Measurements from ENCODE around the gene POLR2M.

POLR2M gene

DNA sequence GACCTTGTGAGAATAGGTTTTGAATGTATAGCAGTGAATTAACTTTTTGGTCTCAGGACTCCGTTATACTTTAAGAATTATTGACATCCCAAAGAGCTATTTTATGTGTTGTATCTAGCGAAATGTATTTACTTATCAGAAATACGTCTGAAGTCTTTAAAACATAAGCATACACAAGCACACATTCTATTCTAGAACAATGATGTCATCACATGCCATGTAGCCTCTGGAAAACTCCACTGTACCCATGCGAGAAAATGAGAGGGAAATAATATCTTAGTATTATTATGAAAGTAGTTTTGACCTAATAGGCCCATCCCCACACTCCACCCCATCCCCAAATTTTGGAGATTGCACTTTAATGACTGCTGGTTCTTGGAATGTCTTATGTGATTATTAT is 1.5 kb downstream of the POLR2M start:
- DNase-seq (ENCODE audit: low spot score in 2 of 2) = no peak
- peak overlapping the region; percentile 86 for H3K27ac Mint-ChIP-seq
- H3K36me3 Mint-ChIP-seq = peaks cover 59% of the 10 kb centered on the region
- H3K4me3 Mint-ChIP-seq = peak overlapping the region; percentile 75
- peaks cover 44% of the 10 kb centered on the region for H3K4me1 Mint-ChIP-seq
- H3K9me3 Mint-ChIP-seq = no peaks in the 10 kb centered on the region
- ATAC-seq = no peak

DNA sequence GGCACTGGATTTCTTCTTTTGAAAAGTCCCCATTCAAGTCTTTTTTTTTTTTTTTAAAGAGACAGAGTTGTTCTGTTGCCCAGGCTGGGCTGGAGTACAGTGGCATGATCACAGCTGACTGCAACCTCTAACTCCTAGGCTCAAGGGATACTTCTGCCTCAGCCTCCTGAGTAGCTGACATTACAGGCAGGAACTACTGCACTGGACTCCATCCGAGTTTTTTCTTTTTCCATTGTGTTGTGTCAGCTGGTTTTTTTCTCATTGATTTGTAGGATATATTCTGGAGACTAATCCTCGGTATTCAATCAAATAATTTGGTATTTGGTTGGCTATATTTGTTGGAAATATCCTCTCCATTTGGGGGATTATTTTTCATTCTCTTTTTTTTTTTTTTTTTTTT is 11.8 kb downstream of the POLR2M start:
- ATAC-seq = no peak
- Mint-ChIP-seq H3K9me3 (peaks cover 3% of the 10 kb centered on the region), H3K4me1 (no peaks in the 10 kb centered on the region), H3K4me3 (no peak overlapping the region), H3K36me3 (peaks cover 71% of the 10 kb centered on the region), H3K27ac (no peak overlapping the region)
- DNase-seq (ENCODE audit: low spot score in 2 of 2) = no peak

DNA sequence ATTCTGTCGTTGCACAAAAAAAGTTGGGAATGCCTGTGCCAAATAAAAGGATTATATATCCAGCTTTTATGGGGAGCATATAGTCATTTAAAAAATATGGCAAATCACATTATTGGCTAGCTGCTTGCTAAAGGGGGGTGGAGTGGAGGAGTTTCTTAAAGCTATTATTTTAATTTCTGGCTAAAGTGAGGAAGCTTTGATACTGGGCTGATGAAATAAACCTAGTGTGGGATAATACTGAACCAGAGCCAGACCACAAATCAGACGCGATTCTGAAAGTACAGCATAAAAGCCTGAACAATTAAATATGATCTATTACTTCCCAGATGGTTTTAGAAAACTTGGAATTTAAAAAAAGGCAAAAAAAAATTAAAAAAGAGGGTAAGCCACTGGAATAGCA is 14.4 kb downstream of the POLR2M start:
- H3K27ac Mint-ChIP-seq = no peak overlapping the region
- ATAC-seq = no peak

DNA sequence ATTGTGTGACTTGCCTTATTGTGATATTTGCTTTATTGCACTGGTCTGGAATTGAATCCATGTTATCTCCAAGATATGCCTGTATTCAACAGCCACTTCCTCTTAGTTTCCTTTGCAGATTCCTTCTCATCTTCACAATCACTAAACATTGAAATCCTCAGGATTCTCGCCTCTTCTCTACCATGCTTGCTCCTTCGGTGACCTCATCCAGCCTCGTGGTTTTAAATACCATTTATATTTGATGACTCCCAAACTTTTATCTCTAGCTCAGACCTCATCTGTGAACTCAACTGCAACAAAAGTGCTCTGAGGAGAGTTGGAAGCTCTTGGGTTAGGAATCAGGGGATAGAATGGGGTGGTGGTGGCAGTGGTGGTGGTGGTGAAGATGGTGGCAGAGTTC is 19.9 kb downstream of the POLR2M start:
- no peak for ATAC-seq
- Mint-ChIP-seq H3K4me1 (no peaks in the 10 kb centered on the region), H3K36me3 (peaks cover 7% of the 10 kb centered on the region), H3K27ac (no peak overlapping the region), H3K9me3 (no peaks in the 10 kb centered on the region), H3K4me3 (no peak overlapping the region)
- no peak for DNase-seq (ENCODE audit: low spot score in 2 of 2)

More for the DNA sequence above, 14.4 kb downstream of the POLR2M start:
- Mint-ChIP-seq H3K36me3 (peaks cover 46% of the 10 kb centered on the region), H3K4me3 (no peak overlapping the region), H3K4me1 (no peaks in the 10 kb centered on the region), H3K9me3 (peaks cover 3% of the 10 kb centered on the region)
- DNase-seq (ENCODE audit: low spot score in 2 of 2) = no peak

GRCh38 chr15:57727031-57727430 is 20.5 kb downstream of the POLR2M start:
- DNase-seq (ENCODE audit: low spot score in 2 of 2) (no peak), ATAC-seq (no peak)
- Mint-ChIP-seq H3K9me3 (no peaks in the 10 kb centered on the region), H3K4me1 (no peaks in the 10 kb centered on the region), H3K4me3 (no peak overlapping the region), H3K36me3 (peaks cover 7% of the 10 kb centered on the region), H3K27ac (no peak overlapping the region)

DNA sequence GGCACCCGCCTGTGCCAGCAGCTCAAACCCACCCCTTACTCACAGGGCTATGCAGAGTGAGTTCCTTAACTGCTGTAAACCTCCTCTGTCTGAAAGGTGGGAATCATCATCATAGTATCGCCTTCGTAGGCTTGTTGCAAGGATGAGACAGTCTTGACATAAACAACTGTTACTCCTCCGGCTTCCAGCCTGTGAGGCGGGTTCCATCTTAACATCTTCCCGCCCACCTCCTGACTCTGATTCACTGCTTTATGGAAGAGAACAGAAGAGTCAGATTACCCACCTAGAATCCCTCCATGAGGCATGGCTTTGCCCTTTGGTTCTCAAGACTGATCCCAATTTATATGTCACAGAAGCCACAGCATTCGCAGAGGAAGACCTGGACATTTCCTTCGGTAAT is 21.9 kb downstream of the POLR2M start:
- Mint-ChIP-seq H3K27ac (no peak overlapping the region), H3K4me1 (no peaks in the 10 kb centered on the region), H3K9me3 (no peaks in the 10 kb centered on the region), H3K36me3 (no peaks in the 10 kb centered on the region), H3K4me3 (no peak overlapping the region)
- no peak for DNase-seq (ENCODE audit: low spot score in 2 of 2)
- ATAC-seq = no peak

GRCh38 chr15:57730876-57731275 is 24.4 kb downstream of the POLR2M start:
- no peak overlapping the region for H3K4me3 Mint-ChIP-seq
- no peaks in the 10 kb centered on the region for H3K4me1 Mint-ChIP-seq
- no peaks in the 10 kb centered on the region for H3K36me3 Mint-ChIP-seq
- no peaks in the 10 kb centered on the region for H3K9me3 Mint-ChIP-seq
- DNase-seq (ENCODE audit: low spot score in 2 of 2) (no peak), ATAC-seq (no peak)
- no peak overlapping the region for H3K27ac Mint-ChIP-seq

GRCh38 chr15:57731530-57732103 is 25.1 kb downstream of the POLR2M start:
- H3K27ac Mint-ChIP-seq = no peak overlapping the region
- ATAC-seq (no peak), DNase-seq (ENCODE audit: low spot score in 2 of 2) (no peak)
- no peaks in the 10 kb centered on the region for H3K36me3 Mint-ChIP-seq
- H3K4me3 Mint-ChIP-seq = no peak overlapping the region
- H3K4me1 Mint-ChIP-seq = no peaks in the 10 kb centered on the region
- no peaks in the 10 kb centered on the region for H3K9me3 Mint-ChIP-seq

GRCh38 chr15:57732526-57733331 is 26.2 kb downstream of the POLR2M start:
- no peaks in the 10 kb centered on the region for H3K9me3 Mint-ChIP-seq
- H3K27ac Mint-ChIP-seq = no peak overlapping the region
- peak in 1 of 2 donors; percentile 28 for DNase-seq (ENCODE audit: low spot score in 2 of 2)
- H3K36me3 Mint-ChIP-seq = no peaks in the 10 kb centered on the region
- ATAC-seq = no peak
- no peaks in the 10 kb centered on the region for H3K4me1 Mint-ChIP-seq
- no peak overlapping the region for H3K4me3 Mint-ChIP-seq

GRCh38 chr15:57734860-57735259 is 28.3 kb downstream of the POLR2M start:
- no peak for ATAC-seq
- Mint-ChIP-seq H3K36me3 (no peaks in the 10 kb centered on the region), H3K4me1 (no peaks in the 10 kb centered on the region)

DNA sequence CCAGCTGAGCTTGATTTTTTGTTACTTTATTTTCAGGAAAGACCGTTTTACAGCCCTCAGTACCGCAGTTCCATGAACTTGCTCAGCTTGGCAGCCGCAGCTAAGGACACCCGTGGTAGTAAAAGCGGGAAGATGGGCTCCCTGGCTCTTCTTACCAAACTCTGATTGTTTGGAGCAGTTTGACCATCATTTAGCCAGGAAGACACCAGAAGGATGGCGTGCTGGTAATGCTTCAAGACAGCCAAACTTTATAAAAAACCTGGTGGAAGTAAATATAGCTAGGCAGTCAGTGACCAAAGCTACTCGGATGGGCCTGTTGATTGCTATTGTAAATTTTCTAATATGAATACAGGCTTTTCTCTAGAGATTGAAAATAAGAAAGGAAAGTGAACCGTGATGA is 28.9 kb downstream of the POLR2M start:
- Mint-ChIP-seq H3K4me3 (no peak overlapping the region), H3K27ac (no peak overlapping the region), H3K36me3 (no peaks in the 10 kb centered on the region), H3K4me1 (no peaks in the 10 kb centered on the region), H3K9me3 (no peaks in the 10 kb centered on the region)
- DNase-seq (ENCODE audit: low spot score in 2 of 2) = no peak
- ATAC-seq = no peak

More at GRCh38 chr15:57734860-57735259, 28.3 kb downstream of the POLR2M start:
- no peak for DNase-seq (ENCODE audit: low spot score in 2 of 2)
- no peak overlapping the region for H3K27ac Mint-ChIP-seq
- no peak overlapping the region for H3K4me3 Mint-ChIP-seq
- no peaks in the 10 kb centered on the region for H3K9me3 Mint-ChIP-seq

GRCh38 chr15:57735891-57736290 is 29.4 kb downstream of the POLR2M start:
- Mint-ChIP-seq H3K4me3 (no peak overlapping the region), H3K36me3 (no peaks in the 10 kb centered on the region), H3K9me3 (no peaks in the 10 kb centered on the region), H3K4me1 (no peaks in the 10 kb centered on the region), H3K27ac (no peak overlapping the region)
- DNase-seq (ENCODE audit: low spot score in 2 of 2) (no peak), ATAC-seq (no peak)

GRCh38 chr15:57736591-57736990 is 30.1 kb downstream of the POLR2M start:
- Mint-ChIP-seq H3K4me1 (no peaks in the 10 kb centered on the region), H3K9me3 (no peaks in the 10 kb centered on the region), H3K27ac (no peak overlapping the region), H3K4me3 (no peak overlapping the region), H3K36me3 (no peaks in the 10 kb centered on the region)
- ATAC-seq (no peak), DNase-seq (ENCODE audit: low spot score in 2 of 2) (no peak)

DNA sequence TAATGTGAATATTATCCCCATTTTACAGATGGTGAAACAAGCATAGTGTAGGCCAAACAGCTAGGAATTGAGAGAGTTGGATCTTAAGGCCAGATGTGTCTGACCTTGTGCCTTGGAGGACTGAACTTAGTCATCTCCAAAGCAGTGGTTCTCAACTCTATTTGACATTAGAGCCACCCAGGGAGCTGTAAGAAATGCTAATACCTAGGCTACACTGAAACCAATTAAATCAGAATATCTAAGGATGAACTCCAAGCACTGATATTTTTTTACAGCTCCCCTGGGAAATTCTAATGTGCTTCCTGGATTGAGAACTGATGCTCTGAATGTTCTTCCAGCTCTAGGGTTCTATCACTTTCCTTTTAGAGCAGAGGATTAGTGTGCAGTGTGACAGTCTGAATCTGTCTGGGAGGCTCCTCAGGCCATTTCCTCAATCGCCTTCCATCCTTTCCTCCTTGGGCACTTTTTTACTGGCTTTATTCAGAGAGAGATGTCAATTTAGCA is 32.3 kb downstream of the POLR2M start:
- H3K27ac Mint-ChIP-seq = no peak overlapping the region
- H3K4me1 Mint-ChIP-seq = no peaks in the 10 kb centered on the region
- no peaks in the 10 kb centered on the region for H3K36me3 Mint-ChIP-seq
- DNase-seq (ENCODE audit: low spot score in 2 of 2) (no peak), ATAC-seq (no peak)
- H3K9me3 Mint-ChIP-seq = no peaks in the 10 kb centered on the region
- no peak overlapping the region for H3K4me3 Mint-ChIP-seq

GRCh38 chr15:57740048-57740447 is 33.5 kb downstream of the POLR2M start:
- Mint-ChIP-seq H3K27ac (no peak overlapping the region), H3K36me3 (no peaks in the 10 kb centered on the region), H3K4me1 (no peaks in the 10 kb centered on the region), H3K9me3 (no peaks in the 10 kb centered on the region), H3K4me3 (no peak overlapping the region)
- DNase-seq (ENCODE audit: low spot score in 2 of 2) = no peak
- no peak for ATAC-seq

- ATAC-seq = no peak
- Mint-ChIP-seq H3K4me3 (no peak overlapping the region), H3K27ac (no peak overlapping the region), H3K36me3 (no peaks in the 10 kb centered on the region), H3K4me1 (no peaks in the 10 kb centered on the region), H3K9me3 (no peaks in the 10 kb centered on the region)
- no peak for DNase-seq (ENCODE audit: low spot score in 2 of 2)
Observed at GRCh38 chr15:57741089-57741488, 34.6 kb downstream of the POLR2M start.

Measured in stimulated activated effector memory CD8-positive, alpha-beta T cell treated with anti-CD3 and anti-CD28 coated beads, Interleukin-12 subunit alpha, Interleukin-12 subunit beta, amount 100 ng/mL, for 72 hours (primary cell).